Left ventricle myocardium inferior (tissue), 1 donor: ENCODE results near the gene ATG5. TPM values are rescaled to one million over a fixed set of nuclear protein-coding genes. Genes with fewer than 3 reads are reported as not detected.

Source experiments
- DNase-seq: peaks from one replicate; pipeline ENCODE4 v3.0.0-alpha.2; 2020
- H3K27ac ChIP-seq: fragments of 200-600 bp; replicated peaks from 2 replicates; pipeline ENCODE4 v1.8.0; 2021
- H3K27me3 ChIP-seq: fragments of 200-600 bp; 2 replicates; pipeline ENCODE4 v1.8.0; 2021; ENCODE audit warnings: low read depth
- H3K36me3 ChIP-seq: fragments of 200-600 bp; 2 replicates; pipeline ENCODE4 v1.8.0; 2021
- H3K4me1 ChIP-seq: fragments of 200-600 bp; 2 replicates; pipeline ENCODE4 v1.8.0; 2021
- H3K4me3 ChIP-seq: fragments of 200-600 bp; 2 replicates; pipeline ENCODE4 v1.8.0; 2021; ENCODE audit warnings: mild to moderate bottlenecking, moderate library complexity
- H3K9me3 ChIP-seq: fragments of 200-600 bp; replicated peaks from 2 replicates; pipeline ENCODE4 v1.8.0; 2021
- CTCF ChIP-seq: fragments of 200-600 bp; IDR thresholded peaks from 2 replicates; pipeline ENCODE4 v1.8.0; 2021; ENCODE audit warnings: antibody characterized with exemption, mild to moderate bottlenecking, borderline replicate concordance
- intact Hi-C: fragments of 100-400 bp; cut with micrococcal nuclease; formaldehyde crosslinking; loops from one replicate; pipeline ENCODE4 v1.11.0; 2022
- total RNA-seq: library from RNA; stranded (reverse); fragmentation: NEBNext Ultra II Directional; extraction: Animal tissue kit (Norgen Biotek cat#: 25700); gene quantifications from one replicate; pipeline ENCODE4 v1.2.1, GENCODE V29; 2021
- donor health status: DM: no; HTN: yes; CAD: no; lungs with severe emphysema.

The ATG5 gene
- total RNA-seq, 1 donor from 2014 or later, result 18.0 TPM

GRCh38 chr6:106206905-106207304, 118.7 kb downstream of the ATG5 start:
- Histone ChIP-seq H3K36me3 (peaks cover 5% of the 10 kb centered on the region), H3K4me3 (no peak overlapping the region), H3K27me3 (no peaks in the 10 kb centered on the region), H3K27ac (no peak overlapping the region), H3K4me1 (no peaks in the 10 kb centered on the region), H3K9me3 (no peaks in the 10 kb centered on the region)
- no peak for DNase-seq
- TF ChIP-seq CTCF, result no peak
- intact Hi-C loops, result no loop called here

- H3K9me3 ChIP-seq, result no peaks in the 10 kb centered on the region
- H3K27me3 ChIP-seq, result no peaks in the 10 kb centered on the region
- H3K36me3 ChIP-seq, result peaks cover 19% of the 10 kb centered on the region
- no peak overlapping the region for H3K27ac ChIP-seq
- H3K4me1 ChIP-seq, result no peaks in the 10 kb centered on the region
- H3K4me3 ChIP-seq, result no peak overlapping the region
- DNase-seq, result no peak
- TF ChIP-seq CTCF, result no peak
- intact Hi-C loops, result no loop called here
These were observed 120.6 kb downstream of the ATG5 start for GRCh38 chr6:106204961-106205360.

GRCh38 chr6:106199998-106200397, 125.6 kb downstream of the ATG5 start:
- no peak for DNase-seq
- H3K4me1 ChIP-seq, result no peaks in the 10 kb centered on the region
- H3K27ac ChIP-seq, result no peak overlapping the region
- TF ChIP-seq CTCF, result no peak
- no peak overlapping the region for H3K4me3 ChIP-seq
- peaks cover 41% of the 10 kb centered on the region for H3K36me3 ChIP-seq
- H3K27me3 ChIP-seq, result no peaks in the 10 kb centered on the region
- intact Hi-C loops, result no loop called here
- no peaks in the 10 kb centered on the region for H3K9me3 ChIP-seq

GRCh38 chr6:106199331-106199730, 126.2 kb downstream of the ATG5 start:
- H3K27me3 ChIP-seq, result no peaks in the 10 kb centered on the region
- H3K4me1 ChIP-seq, result no peaks in the 10 kb centered on the region
- intact Hi-C loops, result no loop called here
- DNase-seq, result no peak
- TF ChIP-seq CTCF, result no peak
- no peaks in the 10 kb centered on the region for H3K9me3 ChIP-seq
- H3K27ac ChIP-seq, result no peak overlapping the region
- H3K4me3 ChIP-seq, result no peak overlapping the region
- peaks cover 41% of the 10 kb centered on the region for H3K36me3 ChIP-seq

- intact Hi-C loops, result no loop called here
- no peak overlapping the region for H3K4me3 ChIP-seq
- peaks cover 41% of the 10 kb centered on the region for H3K36me3 ChIP-seq
- no peaks in the 10 kb centered on the region for H3K27me3 ChIP-seq
- no peak for DNase-seq
- TF ChIP-seq CTCF, result no peak
- no peak overlapping the region for H3K27ac ChIP-seq
- no peaks in the 10 kb centered on the region for H3K9me3 ChIP-seq
- no peaks in the 10 kb centered on the region for H3K4me1 ChIP-seq
These were observed 128.1 kb downstream of the ATG5 start for GRCh38 chr6:106197441-106197840.
